GM12874 (cell line): Measurements from ENCODE around the gene CNTRL.

Experiments
- TF ChIP-seq, protein P1 (sequence below): IDR thresholded peaks from 2 replicates; pipeline ENCODE4 v1.5.1; 2011; ENCODE audit warnings: low read depth, mild to moderate bottlenecking, control low read depth, low read length, moderate library complexity; ENCODE audit not compliant: insufficient read depth

The CNTRL gene

DNA sequence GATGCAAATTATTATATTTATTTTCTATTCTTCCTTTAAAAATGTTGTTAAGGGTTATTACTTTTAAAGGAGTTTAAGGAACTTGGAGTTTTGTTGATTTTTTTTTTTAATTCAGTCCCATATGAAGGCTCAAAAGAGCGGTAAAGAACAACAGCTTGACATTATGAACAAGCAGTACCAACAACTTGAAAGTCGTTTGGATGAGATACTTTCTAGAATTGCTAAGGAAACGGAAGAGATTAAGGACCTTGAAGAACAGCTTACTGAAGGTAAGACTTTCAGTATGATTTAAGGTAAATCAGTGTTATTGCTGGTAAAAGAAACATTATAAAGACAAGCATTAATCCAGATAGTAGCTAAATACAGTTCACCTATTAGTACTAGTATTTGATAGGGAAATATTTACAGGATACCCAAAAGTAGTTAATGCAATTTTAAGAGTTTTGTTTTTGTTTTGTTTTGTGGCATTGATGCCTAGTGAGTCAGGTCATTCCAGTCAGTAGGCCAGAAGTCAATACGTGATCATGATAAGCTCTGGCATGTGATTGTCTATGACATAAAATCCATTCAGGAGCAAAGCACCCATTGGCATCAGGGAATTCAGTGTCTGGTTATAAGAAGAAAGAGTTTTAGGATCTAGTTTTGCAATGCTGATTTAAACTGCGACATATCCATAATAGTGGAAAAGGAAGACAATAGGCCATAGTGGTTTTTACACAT is 49.2 kb downstream of the CNTRL start:
- TF ChIP-seq, protein P1, sequence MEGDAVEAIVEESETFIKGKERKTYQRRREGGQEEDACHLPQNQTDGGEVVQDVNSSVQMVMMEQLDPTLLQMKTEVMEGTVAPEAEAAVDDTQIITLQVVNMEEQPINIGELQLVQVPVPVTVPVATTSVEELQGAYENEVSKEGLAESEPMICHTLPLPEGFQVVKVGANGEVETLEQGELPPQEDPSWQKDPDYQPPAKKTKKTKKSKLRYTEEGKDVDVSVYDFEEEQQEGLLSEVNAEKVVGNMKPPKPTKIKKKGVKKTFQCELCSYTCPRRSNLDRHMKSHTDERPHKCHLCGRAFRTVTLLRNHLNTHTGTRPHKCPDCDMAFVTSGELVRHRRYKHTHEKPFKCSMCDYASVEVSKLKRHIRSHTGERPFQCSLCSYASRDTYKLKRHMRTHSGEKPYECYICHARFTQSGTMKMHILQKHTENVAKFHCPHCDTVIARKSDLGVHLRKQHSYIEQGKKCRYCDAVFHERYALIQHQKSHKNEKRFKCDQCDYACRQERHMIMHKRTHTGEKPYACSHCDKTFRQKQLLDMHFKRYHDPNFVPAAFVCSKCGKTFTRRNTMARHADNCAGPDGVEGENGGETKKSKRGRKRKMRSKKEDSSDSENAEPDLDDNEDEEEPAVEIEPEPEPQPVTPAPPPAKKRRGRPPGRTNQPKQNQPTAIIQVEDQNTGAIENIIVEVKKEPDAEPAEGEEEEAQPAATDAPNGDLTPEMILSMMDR: no peak

DNA sequence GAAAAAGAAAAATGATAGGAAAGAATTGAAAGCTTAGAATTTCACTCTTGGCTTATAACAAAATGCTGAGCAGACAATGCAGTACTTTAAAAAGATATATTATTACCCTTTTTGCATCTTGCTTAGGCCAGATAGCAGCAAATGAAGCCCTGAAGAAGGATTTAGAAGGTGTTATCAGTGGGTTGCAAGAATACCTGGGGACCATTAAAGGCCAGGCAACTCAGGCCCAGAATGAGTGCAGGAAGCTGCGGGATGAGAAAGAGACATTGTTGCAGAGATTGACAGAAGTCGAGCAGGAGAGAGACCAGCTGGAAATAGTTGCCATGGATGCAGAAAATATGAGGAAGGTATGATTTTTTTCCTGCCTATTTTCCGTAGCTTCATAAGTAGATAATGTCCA is 50.8 kb downstream of the CNTRL start:
- TF ChIP-seq, protein P1: no peak

DNA sequence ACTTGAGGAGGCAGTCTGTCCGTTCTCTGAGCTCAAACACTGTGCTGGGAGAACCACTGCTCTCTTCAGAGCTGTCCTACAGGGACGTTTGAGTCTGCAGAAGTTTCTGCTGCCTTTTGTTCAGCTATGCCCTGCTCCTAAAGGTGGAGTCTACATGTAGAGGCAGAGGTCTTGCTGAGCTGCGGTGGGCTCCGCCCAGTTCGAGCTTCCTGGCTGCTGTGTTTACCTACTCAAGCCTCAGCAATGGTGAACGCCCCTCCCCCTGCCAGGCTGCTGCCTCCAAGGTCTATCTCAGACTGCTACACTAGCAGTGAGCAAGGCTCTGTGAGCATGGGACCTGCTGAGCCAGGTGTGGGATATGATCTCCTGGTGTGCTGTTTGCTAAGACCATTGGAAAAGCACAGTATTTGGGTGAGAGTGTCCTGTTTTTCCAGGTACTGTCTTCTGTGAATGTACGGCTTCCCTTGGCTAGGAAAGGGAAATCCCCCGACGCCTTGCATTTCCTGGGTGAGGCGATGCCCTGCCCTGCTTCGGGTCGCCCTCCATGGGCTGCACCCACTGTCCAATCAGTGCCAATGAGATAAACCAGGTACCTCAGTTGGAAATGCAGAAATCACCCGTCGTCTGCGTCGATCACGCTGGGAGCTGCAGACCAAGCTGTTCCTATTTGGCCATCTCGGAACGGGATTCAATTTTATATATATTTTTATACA is 58.5 kb downstream of the CNTRL start:
- TF ChIP-seq, protein P1: no peak

DNA sequence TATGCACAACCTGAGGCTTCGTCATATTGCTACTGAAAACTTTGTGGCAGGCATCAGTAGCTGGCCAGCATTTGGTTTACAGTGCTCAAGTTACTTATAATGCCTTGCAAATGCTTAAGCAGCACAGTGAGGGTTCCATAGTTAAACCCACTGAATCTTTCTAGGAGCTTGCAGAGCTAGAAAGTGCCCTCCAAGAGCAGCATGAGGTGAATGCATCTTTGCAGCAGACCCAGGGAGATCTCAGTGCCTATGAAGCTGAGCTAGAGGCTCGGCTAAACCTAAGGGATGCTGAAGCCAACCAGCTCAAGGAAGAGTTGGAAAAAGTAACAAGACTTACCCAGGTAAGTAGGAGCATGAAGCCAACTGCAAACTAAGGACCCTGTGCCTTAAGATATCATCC is 60.9 kb downstream of the CNTRL start:
- TF ChIP-seq, protein P1: no peak

DNA sequence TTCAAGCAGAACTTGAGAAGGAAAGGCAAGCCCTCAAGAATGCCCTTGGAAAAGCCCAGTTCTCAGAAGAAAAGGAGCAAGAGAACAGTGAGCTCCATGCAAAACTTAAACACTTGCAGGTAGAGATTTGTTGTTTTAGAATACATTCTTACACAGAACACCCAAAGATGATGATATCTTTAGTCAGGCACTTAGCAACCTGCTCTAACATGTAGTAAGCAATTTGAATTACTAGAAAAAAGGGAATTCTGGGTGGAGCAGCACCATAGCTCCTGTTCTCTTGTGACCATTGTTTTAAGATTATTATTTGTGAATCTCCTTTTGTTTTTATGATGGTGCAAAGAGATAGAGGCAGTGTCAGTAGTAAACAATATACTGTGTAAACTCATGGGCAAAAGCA is 63.8 kb downstream of the CNTRL start:
- TF ChIP-seq, protein P1: no peak

DNA sequence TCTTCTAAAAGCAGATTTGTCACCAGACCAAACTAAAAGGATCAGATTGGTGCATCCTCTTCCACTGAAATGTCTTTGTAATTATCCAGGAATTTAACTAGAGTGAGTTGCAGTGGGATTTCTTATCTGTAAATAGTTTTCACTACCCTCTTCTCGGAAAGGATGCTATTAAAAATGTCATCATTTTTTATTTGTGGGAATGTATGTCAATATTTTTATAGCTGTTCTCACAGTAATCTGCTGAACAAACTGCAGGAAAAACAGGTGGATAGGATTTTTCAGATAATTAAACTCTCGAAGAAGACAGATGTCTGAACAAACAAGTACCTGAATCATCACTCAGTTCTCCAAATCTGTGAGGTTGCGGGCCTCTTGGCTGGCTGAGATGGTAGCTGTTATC is 64.2 kb downstream of the CNTRL start:
- TF ChIP-seq, protein P1: no peak

DNA sequence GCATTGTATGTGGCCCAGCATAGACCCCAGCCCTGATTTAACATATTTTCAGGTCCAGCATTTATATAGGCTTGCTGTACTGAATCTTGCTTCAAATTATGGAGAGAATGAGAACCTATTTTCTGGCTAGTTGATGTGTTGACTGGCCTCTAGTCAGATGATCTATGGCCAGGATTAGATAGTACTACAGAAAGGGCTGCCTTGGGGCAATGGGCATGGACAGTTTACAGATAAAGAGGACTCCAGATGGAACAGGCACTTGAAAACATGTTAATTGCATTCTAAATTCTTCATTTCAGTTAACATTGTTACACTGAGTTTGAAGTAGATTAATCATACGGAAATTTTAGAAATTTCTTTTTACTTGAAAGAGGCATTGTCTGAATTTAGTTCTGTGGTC is 65.4 kb downstream of the CNTRL start:
- TF ChIP-seq, protein P1: no peak
